Measurements from ENCODE around the gene MCAM.
A peak's percentile ranks its signal among the peaks of the same experiment; 100 is the strongest.

Gene MCAM

DNA sequence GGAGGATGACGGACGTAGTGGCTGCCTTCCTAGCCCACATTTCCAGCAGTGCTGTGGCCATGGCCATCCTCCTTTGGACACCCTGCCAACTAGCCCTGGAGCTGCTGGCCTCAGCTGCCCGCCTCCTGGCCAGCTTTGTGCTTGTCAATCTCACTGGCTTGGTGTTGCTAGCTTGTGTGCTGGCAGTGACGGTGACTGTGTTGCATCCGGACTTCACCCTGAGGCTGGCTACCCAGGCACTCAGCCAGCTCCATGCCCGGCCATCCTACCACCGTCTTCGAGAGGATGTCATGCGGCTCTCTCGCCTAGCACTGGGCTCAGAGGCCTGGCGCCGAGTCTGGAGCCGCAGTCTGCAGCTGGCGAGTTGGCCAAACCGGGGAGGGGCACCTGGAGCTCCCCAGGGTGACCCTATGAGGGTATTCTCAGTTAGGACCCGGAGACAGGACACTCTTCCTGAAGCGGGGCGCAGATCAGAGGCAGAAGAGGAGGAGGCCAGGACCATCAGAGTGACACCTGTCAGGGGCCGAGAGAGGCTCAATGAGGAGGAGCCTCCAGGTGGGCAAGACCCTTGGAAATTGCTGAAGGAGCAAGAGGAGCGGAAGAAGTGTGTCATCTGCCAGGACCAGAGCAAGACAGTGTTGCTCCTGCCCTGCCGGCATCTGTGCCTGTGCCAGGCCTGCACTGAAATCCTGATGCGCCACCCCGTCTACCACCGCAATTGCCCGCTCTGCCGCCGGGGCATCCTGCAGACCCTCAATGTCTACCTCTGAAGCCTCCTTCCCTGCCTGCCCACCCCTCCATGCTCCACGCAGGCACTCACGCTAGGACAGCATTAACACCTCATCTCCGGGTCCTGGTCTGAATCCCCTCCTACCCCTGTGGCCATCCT is 19.0 kb upstream of the MCAM start:
- no peak overlapping the region for H3K27ac ChIP-seq (ENCODE audit: low read depth, low read length)
- H3K27me3 ChIP-seq (ENCODE audit: control insufficient read depth in 1 of 2, insufficient read depth in 2 of 2, low read length in 2 of 2), result peaks cover 0 to 5% of the 10 kb centered on the region in 2 donors
- peaks cover 8% of the 10 kb centered on the region for H3K36me3 ChIP-seq (ENCODE audit: insufficient read depth, low read length)
- H3K9me3 ChIP-seq (ENCODE audit: low read length), result no peaks in the 10 kb centered on the region
- H3K4me3 ChIP-seq (ENCODE audit: low read depth in 1 of 2, low read length in 2 of 2), result no peak overlapping the region
- H3K9ac ChIP-seq (ENCODE audit: low read length), result no peak overlapping the region
- peaks cover 37% of the 10 kb centered on the region for H3K4me1 ChIP-seq (ENCODE audit: insufficient read depth, low read length)

DNA sequence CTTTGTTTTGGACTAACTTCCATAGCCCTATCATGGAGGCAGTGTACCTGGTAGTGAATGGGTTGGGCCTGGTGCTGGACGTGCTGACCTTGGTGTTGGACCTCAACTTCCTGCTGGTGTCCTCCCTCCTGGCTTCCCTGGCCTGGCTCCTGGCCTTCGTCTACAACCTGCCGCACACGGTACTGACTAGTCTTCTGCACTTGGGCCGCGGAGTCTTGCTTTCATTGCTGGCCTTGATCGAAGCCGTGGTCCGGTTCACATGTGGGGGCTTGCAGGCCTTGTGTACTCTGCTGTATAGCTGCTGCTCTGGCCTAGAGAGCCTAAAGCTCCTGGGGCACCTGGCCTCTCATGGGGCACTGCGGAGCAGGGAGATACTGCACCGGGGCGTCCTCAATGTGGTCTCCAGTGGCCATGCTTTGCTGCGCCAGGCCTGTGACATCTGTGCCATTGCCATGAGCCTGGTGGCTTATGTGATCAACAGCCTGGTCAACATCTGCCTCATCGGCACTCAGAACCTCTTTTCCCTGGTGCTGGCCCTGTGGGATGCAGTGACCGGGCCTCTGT is 18.2 kb upstream of the MCAM start:
- Histone ChIP-seq H3K4me1 (ENCODE audit: insufficient read depth, low read length) (peaks cover 34% of the 10 kb centered on the region), H3K36me3 (ENCODE audit: insufficient read depth, low read length) (peaks cover 8% of the 10 kb centered on the region), H3K27me3 (ENCODE audit: control insufficient read depth in 1 of 2, insufficient read depth in 2 of 2, low read length in 2 of 2) (peaks cover 0 to 5% of the 10 kb centered on the region in 2 donors), H3K4me3 (ENCODE audit: low read depth in 1 of 2, low read length in 2 of 2) (peak overlapping the region; percentile 30 to 86), H3K9ac (ENCODE audit: low read length) (peak overlapping the region; percentile 71), H3K9me3 (ENCODE audit: low read length) (no peaks in the 10 kb centered on the region), H3K27ac (ENCODE audit: low read depth, low read length) (peak overlapping the region; percentile 62)

DNA sequence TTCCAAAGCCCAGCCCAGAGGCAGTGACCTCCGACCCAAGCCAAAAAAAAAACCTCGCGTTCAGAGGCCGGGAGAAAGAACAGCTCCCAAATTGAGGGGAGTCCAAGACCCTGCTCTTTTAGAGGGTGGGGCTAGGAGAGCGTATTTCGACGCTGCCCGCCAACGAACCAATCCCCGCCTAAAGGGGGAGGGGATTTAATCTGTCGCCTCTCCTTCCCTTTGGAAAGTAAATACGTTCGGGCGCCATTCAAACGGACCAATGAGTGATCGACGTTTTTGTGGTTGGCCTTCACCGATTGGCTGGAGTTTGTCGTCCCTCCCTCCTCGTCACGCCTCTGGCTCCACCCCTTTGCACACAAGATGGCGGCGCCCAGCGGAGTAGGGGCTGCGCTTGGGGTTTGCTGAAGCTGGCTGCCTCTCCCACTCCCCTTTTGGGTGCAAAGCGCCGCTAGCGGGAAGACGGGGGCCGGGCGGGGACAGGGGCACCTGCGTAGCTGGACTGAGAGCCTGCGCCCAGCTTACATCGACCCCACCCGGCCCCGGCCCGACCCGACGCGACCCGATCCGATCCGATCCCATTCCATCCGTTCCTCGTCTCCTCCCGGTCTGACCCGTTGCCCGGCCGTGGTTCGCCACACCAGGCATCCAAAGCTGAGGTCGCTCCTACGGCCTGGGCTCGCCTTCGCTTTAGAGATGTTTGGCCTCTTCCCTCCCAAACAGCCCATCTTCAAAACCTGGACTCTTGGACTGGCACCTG is 17.4 kb upstream of the MCAM start, which contains the start of gene RNF26:
Gene RNF26, plus strand, starts transcription at position 354 of the 757 bp plus-strand sequence. CDS start 596 bp downstream, outside the sequence.
- Histone ChIP-seq H3K36me3 (ENCODE audit: insufficient read depth, low read length) (peaks cover 8% of the 10 kb centered on the region), H3K9me3 (ENCODE audit: low read length) (no peaks in the 10 kb centered on the region), H3K27ac (ENCODE audit: low read depth, low read length) (peak within 1 kb of the TSS; percentile 62), H3K27me3 (ENCODE audit: control insufficient read depth in 1 of 2, insufficient read depth in 2 of 2, low read length in 2 of 2) (peaks cover 0 to under 1% of the 10 kb centered on the region in 2 donors), H3K4me1 (ENCODE audit: insufficient read depth, low read length) (peaks cover 33% of the 10 kb centered on the region), H3K9ac (ENCODE audit: low read length) (peak within 1 kb of the TSS; percentile 71), H3K4me3 (ENCODE audit: low read depth in 1 of 2, low read length in 2 of 2) (peak within 1 kb of the TSS; percentile 53 to 86)

DNA sequence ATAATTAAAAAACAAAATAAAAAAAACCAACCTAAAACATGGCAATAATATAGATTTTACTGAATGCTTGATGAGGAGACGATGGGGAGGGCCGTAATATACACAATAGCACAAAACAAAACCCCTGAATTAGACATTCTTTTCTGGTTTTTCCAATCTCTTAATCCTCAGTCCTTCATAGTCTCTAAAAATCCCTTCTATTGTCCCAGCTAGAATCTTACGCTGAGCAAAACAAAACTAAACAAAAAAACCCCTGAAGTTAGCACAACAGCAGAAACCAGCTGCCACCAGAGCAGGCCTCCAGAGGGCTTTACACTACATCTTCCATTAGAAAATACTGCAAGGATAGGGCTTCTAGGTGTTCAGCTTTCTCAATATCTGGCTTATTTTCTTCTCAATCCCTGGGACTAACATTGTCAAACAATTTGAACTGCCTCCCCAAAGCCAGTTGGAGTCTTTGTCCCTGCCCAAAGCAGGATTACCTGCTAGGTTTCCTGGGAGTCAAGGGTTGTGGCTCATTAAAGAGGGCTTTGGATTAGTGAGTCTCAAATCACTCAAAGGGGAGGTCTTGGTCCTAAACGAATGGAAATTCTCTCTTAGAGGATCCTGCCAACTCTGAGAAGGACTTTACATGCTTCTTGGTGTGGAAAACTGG is 15.3 kb upstream of the MCAM start:
- Histone ChIP-seq H3K27me3 (ENCODE audit: control insufficient read depth in 1 of 2, insufficient read depth in 2 of 2, low read length in 2 of 2) (no peaks in the 10 kb centered on the region), H3K9me3 (ENCODE audit: low read length) (no peaks in the 10 kb centered on the region), H3K4me3 (ENCODE audit: low read depth in 1 of 2, low read length in 2 of 2) (no peak overlapping the region), H3K36me3 (ENCODE audit: insufficient read depth, low read length) (peaks cover 8% of the 10 kb centered on the region), H3K9ac (ENCODE audit: low read length) (no peak overlapping the region), H3K4me1 (ENCODE audit: insufficient read depth, low read length) (peaks cover 12% of the 10 kb centered on the region), H3K27ac (ENCODE audit: low read depth, low read length) (no peak overlapping the region)

DNA sequence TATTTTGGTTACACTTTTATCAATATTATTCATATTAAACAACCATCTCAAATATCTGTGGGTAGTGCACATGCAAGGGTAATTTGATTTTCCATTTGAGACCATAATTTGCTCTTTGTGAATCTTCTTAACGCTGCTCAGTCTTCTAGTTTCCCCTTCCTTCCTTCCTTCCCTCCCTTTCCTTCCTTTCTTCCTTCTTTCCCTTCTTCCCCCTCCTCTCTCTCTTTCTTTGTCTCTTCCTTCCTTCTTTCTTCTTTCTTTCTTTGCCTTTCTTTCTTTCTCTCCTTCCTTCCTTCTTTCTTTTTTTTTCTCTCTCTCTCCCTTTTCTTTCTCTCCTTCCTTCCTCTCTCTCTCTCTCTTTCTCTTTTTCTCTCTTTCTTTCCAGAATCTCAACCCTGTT is 13.3 kb upstream of the MCAM start:
- H3K9me3 ChIP-seq (ENCODE audit: low read length), result no peaks in the 10 kb centered on the region
- no peaks in the 10 kb centered on the region for H3K36me3 ChIP-seq (ENCODE audit: insufficient read depth, low read length)
- no peaks in the 10 kb centered on the region for H3K27me3 ChIP-seq (ENCODE audit: control insufficient read depth in 1 of 2, insufficient read depth in 2 of 2, low read length in 2 of 2)
- no peak overlapping the region for H3K4me3 ChIP-seq (ENCODE audit: low read depth in 1 of 2, low read length in 2 of 2)
- H3K4me1 ChIP-seq (ENCODE audit: insufficient read depth, low read length), result peaks cover 6% of the 10 kb centered on the region
- H3K27ac ChIP-seq (ENCODE audit: low read depth, low read length), result no peak overlapping the region
- no peak overlapping the region for H3K9ac ChIP-seq (ENCODE audit: low read length)

DNA sequence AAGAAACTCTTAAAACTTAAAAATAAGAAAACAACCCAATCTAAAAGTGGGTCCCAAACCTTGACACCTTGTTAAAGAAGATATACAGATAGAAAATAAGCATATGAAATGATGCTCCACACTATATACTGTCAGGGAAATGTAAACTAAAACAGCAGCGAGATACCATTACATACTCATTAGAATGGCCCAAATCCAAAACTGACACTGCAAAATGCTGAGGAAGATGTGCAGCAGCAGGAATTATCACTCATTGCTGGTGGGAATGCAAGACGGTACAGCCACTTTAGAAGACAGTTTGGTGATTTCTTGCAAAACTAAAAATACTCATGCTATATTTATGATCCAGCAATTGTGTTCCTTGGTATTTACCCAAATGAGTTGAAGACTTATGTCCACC is 12.4 kb upstream of the MCAM start:
- no peaks in the 10 kb centered on the region for H3K27me3 ChIP-seq (ENCODE audit: control insufficient read depth in 1 of 2, insufficient read depth in 2 of 2, low read length in 2 of 2)

DNA sequence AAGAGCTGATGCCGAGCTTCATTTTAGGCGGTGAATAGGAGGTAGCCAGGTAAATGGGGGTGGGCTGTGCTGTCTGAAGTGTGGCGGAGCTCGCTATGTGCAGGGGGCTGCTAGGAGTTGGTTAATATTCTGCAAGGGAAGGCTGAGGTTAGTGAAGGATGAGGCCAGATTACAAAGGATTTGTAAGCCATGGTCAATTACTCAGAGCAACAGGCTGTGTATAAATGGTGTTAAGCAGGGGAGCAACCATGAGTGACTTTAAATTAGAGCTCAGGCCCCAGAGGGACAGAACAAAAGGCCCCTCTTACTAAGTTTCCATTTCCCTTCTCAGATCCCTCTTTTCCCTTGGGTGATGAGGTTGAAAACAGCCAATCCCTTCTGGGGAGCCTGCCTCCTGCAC is 7.3 kb upstream of the MCAM start:
- H3K27ac ChIP-seq (ENCODE audit: low read depth, low read length), result peak overlapping the region; percentile 63

More for the DNA sequence above, 12.4 kb upstream of the MCAM start:
- H3K4me3 ChIP-seq (ENCODE audit: low read depth in 1 of 2, low read length in 2 of 2), result no peak overlapping the region
- no peaks in the 10 kb centered on the region for H3K4me1 ChIP-seq (ENCODE audit: insufficient read depth, low read length)
- H3K27ac ChIP-seq (ENCODE audit: low read depth, low read length), result no peak overlapping the region
- H3K9me3 ChIP-seq (ENCODE audit: low read length), result no peaks in the 10 kb centered on the region
- H3K9ac ChIP-seq (ENCODE audit: low read length), result no peak overlapping the region
- no peaks in the 10 kb centered on the region for H3K36me3 ChIP-seq (ENCODE audit: insufficient read depth, low read length)

DNA sequence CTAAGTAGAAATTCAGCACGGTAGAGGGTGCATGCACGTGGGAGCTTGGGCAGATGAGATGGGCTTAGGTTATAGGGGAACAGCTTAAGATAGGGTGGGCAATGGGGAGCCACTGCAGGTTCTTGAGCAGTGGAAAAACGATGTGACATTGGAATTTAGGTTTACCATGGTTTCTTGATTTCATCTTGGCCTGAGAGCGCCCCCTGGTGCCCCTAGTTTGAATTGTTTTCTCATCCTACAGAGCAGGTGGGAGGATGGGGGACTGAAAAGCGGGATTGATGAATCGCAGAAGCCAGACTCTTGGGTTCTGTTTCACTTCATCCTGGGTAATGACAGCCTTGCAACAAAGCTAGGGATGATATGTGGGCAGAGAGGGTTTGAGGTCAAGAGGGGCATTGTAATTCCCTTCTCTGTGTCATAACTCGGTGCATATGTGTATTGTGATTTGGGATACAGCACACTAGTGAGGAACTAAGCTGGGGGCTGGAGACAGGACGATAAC is 6.7 kb upstream of the MCAM start:
- Histone ChIP-seq H3K4me3 (ENCODE audit: low read depth in 1 of 2, low read length in 2 of 2) (no peak overlapping the region), H3K4me1 (ENCODE audit: insufficient read depth, low read length) (peaks cover 36% of the 10 kb centered on the region), H3K9me3 (ENCODE audit: low read length) (no peaks in the 10 kb centered on the region), H3K36me3 (ENCODE audit: insufficient read depth, low read length) (no peaks in the 10 kb centered on the region), H3K9ac (ENCODE audit: low read length) (no peak overlapping the region), H3K27ac (ENCODE audit: low read depth, low read length) (peak overlapping the region; percentile 63), H3K27me3 (ENCODE audit: control insufficient read depth in 1 of 2, insufficient read depth in 2 of 2, low read length in 2 of 2) (no peaks in the 10 kb centered on the region)

More for the DNA sequence above, 7.3 kb upstream of the MCAM start:
- H3K9ac ChIP-seq (ENCODE audit: low read length), result no peak overlapping the region
- H3K4me1 ChIP-seq (ENCODE audit: insufficient read depth, low read length), result peaks cover 30% of the 10 kb centered on the region
- no peak overlapping the region for H3K4me3 ChIP-seq (ENCODE audit: low read depth in 1 of 2, low read length in 2 of 2)
- no peaks in the 10 kb centered on the region for H3K36me3 ChIP-seq (ENCODE audit: insufficient read depth, low read length)
- H3K27me3 ChIP-seq (ENCODE audit: control insufficient read depth in 1 of 2, insufficient read depth in 2 of 2, low read length in 2 of 2), result no peaks in the 10 kb centered on the region
- no peaks in the 10 kb centered on the region for H3K9me3 ChIP-seq (ENCODE audit: low read length)

DNA sequence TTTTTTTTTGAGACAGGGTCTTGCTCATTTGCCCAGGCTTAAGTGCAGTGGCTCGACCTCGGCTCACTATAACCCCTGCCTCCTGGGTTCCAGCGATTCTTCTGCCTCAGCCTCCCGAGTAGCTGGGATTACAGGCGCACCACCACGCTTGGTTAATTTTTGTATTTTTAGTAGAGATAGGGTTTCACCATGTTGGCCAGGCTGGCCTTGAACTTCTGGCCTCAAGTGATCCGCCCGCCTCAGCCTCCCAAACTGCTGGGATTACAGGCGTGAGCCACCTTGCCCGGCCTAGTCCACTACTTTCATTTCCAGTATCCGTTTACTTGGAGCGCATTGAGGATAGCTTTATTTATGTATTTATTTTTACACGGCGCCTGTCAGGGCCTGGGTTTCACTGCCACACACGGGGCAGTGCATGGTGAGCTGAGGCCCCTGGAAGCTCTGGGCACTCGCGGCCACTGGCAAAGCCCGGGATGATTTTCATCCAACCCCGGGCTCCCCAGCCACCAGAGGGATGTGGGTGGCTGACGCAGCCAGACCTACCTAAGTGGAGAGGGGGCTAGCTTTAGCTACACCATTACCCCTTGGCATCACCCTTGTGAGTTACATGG is 6.1 kb upstream of the MCAM start:
- no peak overlapping the region for H3K4me3 ChIP-seq (ENCODE audit: low read depth in 1 of 2, low read length in 2 of 2)
- H3K9ac ChIP-seq (ENCODE audit: low read length), result no peak overlapping the region
- H3K27ac ChIP-seq (ENCODE audit: low read depth, low read length), result peak overlapping the region; percentile 63
- no peaks in the 10 kb centered on the region for H3K36me3 ChIP-seq (ENCODE audit: insufficient read depth, low read length)
- H3K9me3 ChIP-seq (ENCODE audit: low read length), result no peaks in the 10 kb centered on the region
- H3K4me1 ChIP-seq (ENCODE audit: insufficient read depth, low read length), result peaks cover 41% of the 10 kb centered on the region
- no peaks in the 10 kb centered on the region for H3K27me3 ChIP-seq (ENCODE audit: control insufficient read depth in 1 of 2, insufficient read depth in 2 of 2, low read length in 2 of 2)

DNA sequence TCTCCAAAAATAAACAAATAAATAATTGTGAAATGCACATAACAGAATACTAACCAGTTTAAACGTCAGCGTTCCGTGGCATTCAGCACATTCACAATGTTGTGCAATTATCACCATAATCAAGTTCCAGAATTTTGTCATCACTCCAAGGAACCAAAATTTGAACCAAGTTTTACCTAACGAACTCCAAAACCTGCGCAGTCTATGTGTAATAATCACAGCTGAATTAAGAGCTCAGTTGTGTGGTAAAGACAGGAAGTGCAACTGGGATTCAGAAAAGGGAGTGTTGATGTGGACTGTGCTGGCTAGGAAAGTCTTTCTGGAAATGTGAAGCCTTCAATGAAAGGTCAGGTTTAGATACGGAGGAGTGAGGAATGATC is 5.4 kb upstream of the MCAM start:
- Histone ChIP-seq H3K9me3 (ENCODE audit: low read length) (no peaks in the 10 kb centered on the region), H3K27me3 (ENCODE audit: control insufficient read depth in 1 of 2, insufficient read depth in 2 of 2, low read length in 2 of 2) (no peaks in the 10 kb centered on the region), H3K4me3 (ENCODE audit: low read depth in 1 of 2, low read length in 2 of 2) (no peak overlapping the region), H3K27ac (ENCODE audit: low read depth, low read length) (peak overlapping the region; percentile 5), H3K36me3 (ENCODE audit: insufficient read depth, low read length) (no peaks in the 10 kb centered on the region), H3K9ac (ENCODE audit: low read length) (no peak overlapping the region), H3K4me1 (ENCODE audit: insufficient read depth, low read length) (peaks cover 48% of the 10 kb centered on the region)

All from muscle layer of colon (tissue), 2 donors.